HG02943 (cell line): ENCODE data around the gene OSTN.

Experiments used
- ATAC-seq: cut with Tn5 transposase; IDR thresholded peaks from one replicate; pipeline ENCODE4 v1.9.1; 2021; ENCODE audit warnings: mild to moderate bottlenecking, low read depth, moderate library complexity; ENCODE audit not compliant: unreplicated experiment

The OSTN gene

DNA sequence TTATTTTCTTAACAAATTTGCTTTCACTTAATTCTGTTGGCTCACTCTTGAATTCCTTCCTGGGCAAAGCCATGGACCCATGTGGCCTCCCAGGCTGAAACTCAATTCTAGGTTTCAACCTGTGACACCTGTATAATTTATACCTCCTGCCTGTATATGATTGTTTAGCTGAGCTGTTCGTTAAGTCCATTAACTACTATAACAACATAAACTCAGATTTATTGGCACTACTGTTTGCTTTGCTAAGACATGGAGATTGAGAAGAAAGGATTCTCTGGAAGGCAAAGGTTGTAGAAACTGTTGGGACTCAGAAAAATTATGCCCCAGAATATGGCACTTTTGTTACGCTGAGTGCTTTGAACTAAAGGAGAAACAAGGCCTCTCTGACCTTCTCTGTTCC, 103.4 kb downstream of the OSTN start:
- ATAC-seq = no peak

DNA sequence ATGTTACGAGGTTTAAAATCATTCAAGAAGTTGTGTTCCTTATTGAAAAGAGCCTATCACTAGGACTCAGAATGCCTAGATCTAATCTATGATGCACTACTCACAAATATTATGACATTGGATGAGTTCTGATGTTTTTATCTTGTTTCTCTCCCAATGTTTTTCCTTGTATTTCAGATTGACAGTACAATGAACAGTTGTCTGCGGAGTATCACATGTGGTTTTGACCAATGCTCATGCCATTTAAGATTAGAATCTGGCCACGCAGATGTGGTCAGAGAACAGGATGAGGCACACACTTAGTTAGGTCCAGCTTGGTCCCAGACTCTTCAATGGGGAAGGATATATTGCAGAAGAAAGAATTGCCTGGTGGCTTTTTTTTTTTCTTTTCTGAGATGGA, 104.6 kb downstream of the OSTN start:
- ATAC-seq = no peak

- ATAC-seq = no peak
Measured at GRCh38 chr3:191306428-191306827, 107.4 kb downstream of the OSTN start.

GRCh38 chr3:191307341-191307740, 108.3 kb downstream of the OSTN start:
- no peak for ATAC-seq

GRCh38 chr3:191313296-191313695, 114.3 kb downstream of the OSTN start:
- no peak for ATAC-seq

DNA sequence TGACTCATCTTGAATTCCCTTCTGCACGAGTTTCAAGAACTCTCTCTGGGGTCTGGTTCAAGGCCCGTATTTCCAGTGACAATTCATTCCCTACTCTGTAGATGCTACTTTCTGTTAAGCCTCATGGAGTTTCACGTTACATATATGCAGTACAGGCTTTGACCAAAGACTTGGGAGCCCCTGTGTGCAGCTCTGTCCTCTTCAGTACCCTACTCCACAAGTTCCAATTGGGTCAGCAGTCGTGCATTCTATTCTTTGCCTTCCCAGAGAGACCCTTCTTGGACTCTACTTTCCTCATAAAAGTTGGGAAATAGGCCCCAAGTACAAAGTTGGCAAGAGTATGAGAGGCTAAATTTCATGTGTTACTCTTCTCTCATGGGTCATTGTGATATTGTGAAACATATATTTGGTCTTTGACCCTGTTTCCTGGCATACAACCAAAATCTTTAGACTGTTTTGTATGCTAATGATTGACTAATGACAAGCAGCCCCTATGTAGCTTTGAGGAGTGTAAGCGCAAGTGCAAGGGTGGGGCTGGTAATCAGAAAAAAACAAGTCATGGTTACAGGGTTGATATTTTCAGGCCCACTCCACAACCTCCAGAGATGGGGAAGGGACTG, 115.2 kb downstream of the OSTN start:
- ATAC-seq = no peak
